DND-41 (cell line): Measurements from ENCODE around the gene PFN1.

Experiments
- EZH2 ChIP-seq: IDR thresholded peaks from 3 replicates; pipeline ENCODE4 v1.6.1; 2012; ENCODE audit warnings: borderline replicate concordance, low read depth, mild to moderate bottlenecking, moderate library complexity, low read length, inconsistent platforms; ENCODE audit not compliant: severe bottlenecking
- TF ChIP-seq, protein P1 (sequence below): IDR thresholded peaks from 2 replicates; pipeline ENCODE4 v1.5.1; 2012; ENCODE audit warnings: borderline replicate concordance, low read length, moderate library complexity, mild to moderate bottlenecking; ENCODE audit not compliant: poor library complexity, severe bottlenecking; ENCODE audit errors: extremely low read depth

DNA sequence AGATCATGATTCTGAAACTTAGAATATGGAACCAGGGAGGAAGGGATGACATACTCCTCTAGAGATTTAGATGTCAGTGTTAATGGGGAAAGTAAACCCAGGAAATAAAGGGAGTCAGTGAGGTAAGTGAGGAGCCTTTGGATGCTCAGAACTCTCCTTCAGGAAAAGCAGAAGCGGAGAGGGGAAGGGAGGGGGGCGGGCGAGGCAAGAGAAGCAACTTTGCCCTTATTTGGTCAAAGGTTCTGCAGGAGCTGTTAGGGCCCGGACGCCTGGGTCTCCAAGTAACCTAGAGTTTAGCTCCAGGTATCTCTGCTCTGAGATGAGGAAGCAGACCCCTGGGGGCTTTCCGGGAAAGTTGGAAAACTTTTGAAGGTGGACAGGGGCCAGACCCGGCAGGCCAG, 1.3 kb downstream of the PFN1 start:
- TF ChIP-seq, protein P1, sequence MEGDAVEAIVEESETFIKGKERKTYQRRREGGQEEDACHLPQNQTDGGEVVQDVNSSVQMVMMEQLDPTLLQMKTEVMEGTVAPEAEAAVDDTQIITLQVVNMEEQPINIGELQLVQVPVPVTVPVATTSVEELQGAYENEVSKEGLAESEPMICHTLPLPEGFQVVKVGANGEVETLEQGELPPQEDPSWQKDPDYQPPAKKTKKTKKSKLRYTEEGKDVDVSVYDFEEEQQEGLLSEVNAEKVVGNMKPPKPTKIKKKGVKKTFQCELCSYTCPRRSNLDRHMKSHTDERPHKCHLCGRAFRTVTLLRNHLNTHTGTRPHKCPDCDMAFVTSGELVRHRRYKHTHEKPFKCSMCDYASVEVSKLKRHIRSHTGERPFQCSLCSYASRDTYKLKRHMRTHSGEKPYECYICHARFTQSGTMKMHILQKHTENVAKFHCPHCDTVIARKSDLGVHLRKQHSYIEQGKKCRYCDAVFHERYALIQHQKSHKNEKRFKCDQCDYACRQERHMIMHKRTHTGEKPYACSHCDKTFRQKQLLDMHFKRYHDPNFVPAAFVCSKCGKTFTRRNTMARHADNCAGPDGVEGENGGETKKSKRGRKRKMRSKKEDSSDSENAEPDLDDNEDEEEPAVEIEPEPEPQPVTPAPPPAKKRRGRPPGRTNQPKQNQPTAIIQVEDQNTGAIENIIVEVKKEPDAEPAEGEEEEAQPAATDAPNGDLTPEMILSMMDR: no peak
- no peak for TF ChIP-seq EZH2
